A673 (cell line): Measurements from ENCODE around the gene PLB1. TPM values are rescaled to one million over a fixed set of nuclear protein-coding genes. Genes with fewer than 3 reads are reported as not detected.

Source experiments
- BruUV-seq: library from RNA; stranded (reverse); fragments of 400-500 nt; replicated peaks from 2 replicates; lab custom pipeline; 2021; lab: Mats Ljungman, UMichigan
- CTCF ChIA-PET: fragments of 300-600 bp; sonication (Branson Sonifier 250); formaldehyde crosslinking; loops from one replicate; lab custom pipeline; 2022; ENCODE audit warnings: antibody characterized with exemption; lab: Charles Lee
- POLR2A ChIA-PET: fragments of 300-600 bp; sonication (Branson Sonifier 250); formaldehyde crosslinking; loops from one replicate; lab custom pipeline; 2022; ENCODE audit warnings: antibody characterized with exemption; ENCODE audit not compliant: low non-redundant PET; lab: Charles Lee
- DNase-seq: peaks from one replicate; pipeline ENCODE4 v3.0.0-alpha.2; 2015; ENCODE audit warnings: low spot score
- H3K27ac ChIP-seq: fragments of 200-600 bp; sonication (generic); 2 replicates; pipeline ENCODE4 v1.5.1; 2016; ENCODE audit warnings: mixed run types, low read depth, mild to moderate bottlenecking, mixed read lengths, antibody characterized with exemption, low read length; ENCODE audit not compliant: poor library complexity, severe bottlenecking
- H3K27me3 ChIP-seq: fragments of 200-600 bp; sonication (generic); replicated peaks from 2 replicates; pipeline ENCODE4 v1.6.1; 2017; ENCODE audit warnings: mixed run types, low read depth, mild to moderate bottlenecking, mixed read lengths, antibody characterized with exemption, low read length; ENCODE audit not compliant: insufficient read depth, poor library complexity
- H3K36me3 ChIP-seq: fragments of 200-600 bp; sonication (generic); 2 replicates; pipeline ENCODE4 v1.6.1; 2016; ENCODE audit warnings: mixed run types, mild to moderate bottlenecking, mixed read lengths, antibody characterized with exemption, low read length; ENCODE audit not compliant: insufficient read depth, poor library complexity, severe bottlenecking
- H3K4me1 ChIP-seq: fragments of 200-600 bp; sonication (generic); 2 replicates; pipeline ENCODE4 v1.6.1; 2017; ENCODE audit warnings: mixed run types, mild to moderate bottlenecking, mixed read lengths, antibody characterized with exemption, low read length; ENCODE audit not compliant: insufficient read depth, poor library complexity, severe bottlenecking
- H3K4me3 ChIP-seq: fragments of 200-600 bp; sonication (generic); 2 replicates; pipeline ENCODE4 v1.5.1; 2016; ENCODE audit warnings: low read depth, mixed run types, mild to moderate bottlenecking, mixed read lengths, low read length; ENCODE audit not compliant: poor library complexity, severe bottlenecking
- H3K9me3 ChIP-seq: fragments of 200-600 bp; sonication (generic); 2 replicates; pipeline ENCODE4 v1.6.1; 2016; ENCODE audit warnings: mixed run types, low read depth, mild to moderate bottlenecking, mixed read lengths, antibody characterized with exemption, low read length; ENCODE audit not compliant: poor library complexity, severe bottlenecking
- EZH2 ChIP-seq: fragments of 200-600 bp; sonication (generic); IDR thresholded peaks from 2 replicates; pipeline ENCODE4 v1.6.1; 2017; ENCODE audit warnings: borderline replicate concordance, low read depth, mild to moderate bottlenecking, mixed read lengths, antibody characterized with exemption, low read length; ENCODE audit not compliant: poor library complexity, severe bottlenecking
- intact Hi-C: fragments of 100-400 bp; cut with micrococcal nuclease; formaldehyde crosslinking; loops from one replicate; pipeline ENCODE4 v1.10.0; 2022; ENCODE audit not compliant: unreplicated experiment
- total RNA-seq: library from RNA; stranded (reverse); gene quantifications from 2 replicates; pipeline ENCODE4 v1.2.3, GENCODE V29; 2021
- TF ChIP-seq, protein P1 (sequence below): fragments of 300-800, 200-600 bp; sonication (generic); conservative IDR thresholded peaks from 2 replicates; pipeline ENCODE4 v1.5.1; 2017; ENCODE audit warnings: low read depth, mild to moderate bottlenecking, antibody characterized with exemption, low read length, moderate library complexity, mixed read lengths

Gene PLB1
- total RNA-seq, 1 experiment from 2014 or later: 0.39 TPM

DNA sequence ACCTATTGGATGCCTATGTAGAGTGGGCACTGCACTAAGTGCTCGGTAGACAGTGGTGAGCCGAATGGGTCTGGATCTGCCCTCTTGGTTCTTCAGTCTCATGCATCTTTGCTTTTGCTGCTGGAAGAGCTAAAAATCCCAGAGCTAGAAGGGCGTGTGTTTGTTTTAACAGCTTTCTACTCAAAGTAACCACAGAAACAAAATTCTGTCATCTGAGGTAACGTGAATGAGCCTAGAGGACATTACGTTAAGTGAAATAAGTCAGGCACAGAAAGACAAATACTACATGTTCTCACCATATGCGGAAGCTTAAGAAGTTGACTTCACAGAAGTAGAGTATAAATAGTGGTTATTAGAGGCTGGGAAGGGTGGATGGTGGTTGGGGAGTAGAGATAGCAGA, 119.8 kb downstream of the PLB1 start:
- ChIA-PET POLR2A (no interaction called here), CTCF (no interaction called here)
- intact Hi-C loops: no loop called here
- Histone ChIP-seq H3K36me3 (no peaks in the 10 kb centered on the region), H3K9me3 (no peaks in the 10 kb centered on the region), H3K27me3 (no peaks in the 10 kb centered on the region), H3K4me3 (no peak overlapping the region), H3K27ac (no peak overlapping the region), H3K4me1 (peaks cover 3% of the 10 kb centered on the region)
- no peak for DNase-seq
- TF ChIP-seq, protein P1, sequence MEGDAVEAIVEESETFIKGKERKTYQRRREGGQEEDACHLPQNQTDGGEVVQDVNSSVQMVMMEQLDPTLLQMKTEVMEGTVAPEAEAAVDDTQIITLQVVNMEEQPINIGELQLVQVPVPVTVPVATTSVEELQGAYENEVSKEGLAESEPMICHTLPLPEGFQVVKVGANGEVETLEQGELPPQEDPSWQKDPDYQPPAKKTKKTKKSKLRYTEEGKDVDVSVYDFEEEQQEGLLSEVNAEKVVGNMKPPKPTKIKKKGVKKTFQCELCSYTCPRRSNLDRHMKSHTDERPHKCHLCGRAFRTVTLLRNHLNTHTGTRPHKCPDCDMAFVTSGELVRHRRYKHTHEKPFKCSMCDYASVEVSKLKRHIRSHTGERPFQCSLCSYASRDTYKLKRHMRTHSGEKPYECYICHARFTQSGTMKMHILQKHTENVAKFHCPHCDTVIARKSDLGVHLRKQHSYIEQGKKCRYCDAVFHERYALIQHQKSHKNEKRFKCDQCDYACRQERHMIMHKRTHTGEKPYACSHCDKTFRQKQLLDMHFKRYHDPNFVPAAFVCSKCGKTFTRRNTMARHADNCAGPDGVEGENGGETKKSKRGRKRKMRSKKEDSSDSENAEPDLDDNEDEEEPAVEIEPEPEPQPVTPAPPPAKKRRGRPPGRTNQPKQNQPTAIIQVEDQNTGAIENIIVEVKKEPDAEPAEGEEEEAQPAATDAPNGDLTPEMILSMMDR: no peak
- no peak for TF ChIP-seq EZH2
- BruUV-seq: no TSS peak

DNA sequence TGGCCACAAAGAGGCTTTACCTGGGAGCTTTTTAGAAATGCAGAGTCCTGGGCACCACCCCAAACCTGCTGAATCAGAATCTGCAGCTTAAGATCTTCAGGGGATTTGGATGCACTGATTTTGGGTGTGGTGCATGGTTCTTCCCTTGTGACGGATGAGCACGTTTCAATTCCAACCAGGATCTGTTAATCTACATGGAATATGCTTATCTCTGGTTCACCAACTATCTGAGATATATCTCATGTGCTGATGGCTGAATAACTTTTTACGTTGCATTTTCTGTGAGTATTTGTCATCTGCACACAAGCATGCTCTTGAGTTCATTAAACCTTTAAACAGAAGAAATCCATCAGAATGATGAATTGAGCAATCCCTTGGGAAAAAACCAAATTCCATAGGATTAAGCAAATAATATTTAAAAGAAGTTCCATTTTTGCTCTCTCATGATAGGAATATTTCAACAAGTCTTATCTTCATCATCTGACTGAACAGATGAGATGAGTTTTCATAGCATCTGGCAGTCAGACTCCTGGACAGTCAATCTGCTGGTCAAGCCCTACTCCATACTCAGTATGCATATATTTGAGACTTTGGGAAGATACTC, 120.6 kb downstream of the PLB1 start:
- intact Hi-C loops: no loop called here
- ChIA-PET CTCF (no interaction called here), POLR2A (no interaction called here)
- BruUV-seq: no TSS peak
- Histone ChIP-seq H3K4me1 (peaks cover 8% of the 10 kb centered on the region), H3K27ac (no peak overlapping the region), H3K36me3 (no peaks in the 10 kb centered on the region), H3K27me3 (no peaks in the 10 kb centered on the region), H3K9me3 (no peaks in the 10 kb centered on the region), H3K4me3 (no peak overlapping the region)
- no peak for TF ChIP-seq EZH2
- TF ChIP-seq, protein P1: no peak
- DNase-seq: no peak

DNA sequence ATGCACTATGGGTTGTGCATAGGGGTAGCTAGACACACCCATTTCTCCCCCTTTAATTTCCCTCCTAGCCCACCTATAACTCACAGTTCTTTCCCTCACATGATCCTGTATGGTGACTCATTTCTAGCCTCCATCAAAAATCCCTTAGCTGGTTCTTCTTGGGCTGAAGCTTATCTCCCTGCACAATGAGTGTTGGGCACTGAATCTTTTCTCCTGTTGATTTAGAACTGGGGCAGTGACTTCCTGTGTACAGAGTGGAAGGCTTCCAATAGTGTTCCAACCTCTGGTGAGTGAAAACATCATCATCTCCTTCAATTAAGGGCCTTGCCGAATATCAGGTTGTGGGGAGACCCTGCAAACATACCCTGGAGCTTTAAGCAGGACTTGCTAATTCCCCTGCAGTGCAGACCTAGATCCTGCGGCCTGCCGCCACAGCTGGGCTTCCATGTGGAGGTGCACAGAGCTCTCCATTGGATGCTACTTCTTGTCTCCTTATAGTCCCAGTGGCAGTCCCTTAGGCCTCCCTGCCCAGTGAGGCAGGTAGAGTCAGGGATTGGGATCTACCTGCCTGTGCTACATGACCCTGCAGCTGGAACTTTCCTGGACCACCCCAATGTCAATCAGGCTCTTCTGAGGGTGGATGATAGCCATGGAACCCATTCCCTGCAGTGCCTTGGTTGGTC, 121.8 kb downstream of the PLB1 start:
- peaks cover 15% of the 10 kb centered on the region for H3K4me1 ChIP-seq
- H3K9me3 ChIP-seq: no peaks in the 10 kb centered on the region
- no peak overlapping the region for H3K27ac ChIP-seq
- no TSS peak for BruUV-seq
- intact Hi-C loops: no loop called here
- ChIA-PET POLR2A (no interaction called here), CTCF (no interaction called here)
- H3K4me3 ChIP-seq: no peak overlapping the region
- no peaks in the 10 kb centered on the region for H3K36me3 ChIP-seq
- TF ChIP-seq, protein P1: no peak
- no peak for TF ChIP-seq EZH2
- H3K27me3 ChIP-seq: no peaks in the 10 kb centered on the region
- no peak for DNase-seq
